ENCODE measurements around the gene LY86. TPM values are rescaled to one million over a fixed set of nuclear protein-coding genes. Genes with fewer than 3 reads are reported as not detected.

LY86 gene
- total RNA-seq, 4 donors from 2014 or later, result 0.73 to 4.4 TPM; not detected in 2

DNA sequence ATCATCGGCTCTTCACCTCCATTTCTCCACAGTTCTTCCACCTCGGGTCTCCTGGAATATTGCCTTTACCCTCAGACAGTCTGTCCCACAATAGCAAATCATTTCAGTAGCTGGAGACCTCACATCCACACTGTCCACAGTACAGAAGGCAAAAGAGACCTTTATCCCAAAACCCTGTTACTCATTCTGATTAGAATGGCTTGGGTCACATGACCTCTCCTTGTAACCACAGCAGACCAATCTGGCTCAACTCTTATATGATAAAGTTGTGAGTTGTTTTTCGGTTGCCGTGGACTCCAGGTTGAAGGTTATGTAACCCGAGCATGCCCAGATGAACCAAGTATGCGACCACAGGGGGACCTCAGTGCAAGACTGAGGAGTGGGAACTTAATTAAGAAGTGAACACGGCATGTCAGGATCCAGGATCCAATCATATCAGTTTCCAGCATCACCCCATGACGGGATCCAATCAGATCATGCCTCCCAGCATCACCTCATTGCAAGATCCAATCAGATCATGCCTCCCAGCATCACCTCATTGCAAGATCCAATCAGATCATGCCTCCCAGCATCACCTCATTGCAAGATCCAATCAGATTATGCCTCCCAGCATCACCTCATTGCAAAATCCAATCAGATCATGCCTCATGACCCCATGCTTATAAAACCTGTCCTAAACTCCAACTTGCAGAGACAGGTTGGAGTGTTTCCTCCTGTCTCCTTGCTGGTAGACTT is 68.7 kb downstream of the LY86 start:
- Histone ChIP-seq H3K27me3 (no peaks in the 10 kb centered on the region), H3K4me3 (no peak overlapping the region), H3K9me3 (no peaks in the 10 kb centered on the region), H3K36me3 (no peaks in the 10 kb centered on the region), H3K27ac (no peak overlapping the region), H3K4me1 (no peaks in the 10 kb centered on the region)
- intact Hi-C loops (cut with DNase I; ENCODE audit: low total_unique reads), result no loop called here
- TF ChIP-seq, protein P1, sequence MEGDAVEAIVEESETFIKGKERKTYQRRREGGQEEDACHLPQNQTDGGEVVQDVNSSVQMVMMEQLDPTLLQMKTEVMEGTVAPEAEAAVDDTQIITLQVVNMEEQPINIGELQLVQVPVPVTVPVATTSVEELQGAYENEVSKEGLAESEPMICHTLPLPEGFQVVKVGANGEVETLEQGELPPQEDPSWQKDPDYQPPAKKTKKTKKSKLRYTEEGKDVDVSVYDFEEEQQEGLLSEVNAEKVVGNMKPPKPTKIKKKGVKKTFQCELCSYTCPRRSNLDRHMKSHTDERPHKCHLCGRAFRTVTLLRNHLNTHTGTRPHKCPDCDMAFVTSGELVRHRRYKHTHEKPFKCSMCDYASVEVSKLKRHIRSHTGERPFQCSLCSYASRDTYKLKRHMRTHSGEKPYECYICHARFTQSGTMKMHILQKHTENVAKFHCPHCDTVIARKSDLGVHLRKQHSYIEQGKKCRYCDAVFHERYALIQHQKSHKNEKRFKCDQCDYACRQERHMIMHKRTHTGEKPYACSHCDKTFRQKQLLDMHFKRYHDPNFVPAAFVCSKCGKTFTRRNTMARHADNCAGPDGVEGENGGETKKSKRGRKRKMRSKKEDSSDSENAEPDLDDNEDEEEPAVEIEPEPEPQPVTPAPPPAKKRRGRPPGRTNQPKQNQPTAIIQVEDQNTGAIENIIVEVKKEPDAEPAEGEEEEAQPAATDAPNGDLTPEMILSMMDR (IDR thresholded peaks at IDR 0.05), result no peak
- TF ChIP-seq POLR2A (IDR thresholded peaks at IDR 0.05), result no peak
- no peak for DNase-seq

DNA sequence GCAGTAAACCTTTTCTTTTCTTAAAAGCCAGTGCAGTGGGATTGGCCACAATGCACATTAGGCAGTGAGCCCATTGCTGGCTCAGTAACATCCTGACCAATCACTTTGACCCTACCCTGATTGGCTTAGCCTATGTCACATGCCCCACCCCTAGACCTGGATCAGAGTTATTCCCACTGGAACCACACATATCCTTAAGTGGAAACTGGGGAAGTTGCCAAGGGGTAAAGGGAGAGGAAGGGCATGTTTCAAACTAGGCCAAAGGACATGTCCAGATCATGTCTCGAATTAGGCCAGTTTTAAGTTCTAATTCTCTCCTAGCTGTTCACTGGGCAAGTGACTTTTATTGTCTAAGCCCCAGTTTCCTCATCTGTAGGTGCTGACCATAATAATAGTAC is 69.3 kb downstream of the LY86 start:
- Histone ChIP-seq H3K27ac (no peak overlapping the region), H3K4me1 (no peaks in the 10 kb centered on the region), H3K36me3 (no peaks in the 10 kb centered on the region), H3K27me3 (no peaks in the 10 kb centered on the region), H3K4me3 (no peak overlapping the region), H3K9me3 (no peaks in the 10 kb centered on the region)
- DNase-seq, result no peak
- TF ChIP-seq, protein P1 (IDR thresholded peaks at IDR 0.05), result no peak
- TF ChIP-seq POLR2A (IDR thresholded peaks at IDR 0.05), result no peak
- intact Hi-C loops (cut with DNase I; ENCODE audit: low total_unique reads), result no loop called here

DNA sequence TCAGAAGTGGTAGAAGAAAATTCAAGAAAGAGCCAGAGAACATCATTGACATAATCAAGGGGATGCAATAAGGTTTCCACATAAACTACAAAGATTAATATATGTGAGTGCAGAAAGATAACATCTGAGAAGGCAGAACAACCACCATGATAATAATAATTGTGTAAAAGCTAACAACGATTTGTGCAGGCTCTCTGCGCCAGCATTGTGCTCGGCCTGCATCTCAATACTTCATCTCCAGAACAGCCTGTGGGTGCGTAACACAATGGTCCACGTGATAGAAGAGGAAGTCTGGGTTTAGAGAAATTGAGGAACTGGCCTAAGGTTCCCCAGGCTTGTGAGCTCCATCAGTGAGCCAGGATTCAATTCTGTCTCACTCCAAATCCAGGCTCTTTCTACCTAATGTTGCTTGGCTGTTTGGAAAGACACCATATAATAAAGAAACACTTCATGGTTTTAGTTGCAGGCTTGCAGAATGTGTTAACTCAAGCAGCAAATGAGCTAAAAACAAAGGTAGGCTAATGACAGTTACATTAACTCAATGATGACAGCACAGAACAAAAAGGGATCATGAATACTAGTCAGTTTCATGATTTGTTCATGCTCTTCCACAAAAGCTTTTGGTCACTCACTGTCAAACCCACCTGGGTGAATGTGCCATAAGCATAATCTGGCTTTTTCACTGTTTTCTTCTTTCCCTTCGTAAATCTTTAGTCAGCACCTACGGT is 71.2 kb downstream of the LY86 start:
- TF ChIP-seq, protein P1 (IDR thresholded peaks at IDR 0.05), result no peak
- no peak for TF ChIP-seq POLR2A (IDR thresholded peaks at IDR 0.05)
- intact Hi-C loops (cut with DNase I; ENCODE audit: low total_unique reads), result no loop called here
- Histone ChIP-seq H3K4me3 (no peak overlapping the region), H3K36me3 (no peaks in the 10 kb centered on the region), H3K4me1 (no peaks in the 10 kb centered on the region), H3K9me3 (no peaks in the 10 kb centered on the region), H3K27ac (no peak overlapping the region), H3K27me3 (no peaks in the 10 kb centered on the region)
- no peak for DNase-seq

DNA sequence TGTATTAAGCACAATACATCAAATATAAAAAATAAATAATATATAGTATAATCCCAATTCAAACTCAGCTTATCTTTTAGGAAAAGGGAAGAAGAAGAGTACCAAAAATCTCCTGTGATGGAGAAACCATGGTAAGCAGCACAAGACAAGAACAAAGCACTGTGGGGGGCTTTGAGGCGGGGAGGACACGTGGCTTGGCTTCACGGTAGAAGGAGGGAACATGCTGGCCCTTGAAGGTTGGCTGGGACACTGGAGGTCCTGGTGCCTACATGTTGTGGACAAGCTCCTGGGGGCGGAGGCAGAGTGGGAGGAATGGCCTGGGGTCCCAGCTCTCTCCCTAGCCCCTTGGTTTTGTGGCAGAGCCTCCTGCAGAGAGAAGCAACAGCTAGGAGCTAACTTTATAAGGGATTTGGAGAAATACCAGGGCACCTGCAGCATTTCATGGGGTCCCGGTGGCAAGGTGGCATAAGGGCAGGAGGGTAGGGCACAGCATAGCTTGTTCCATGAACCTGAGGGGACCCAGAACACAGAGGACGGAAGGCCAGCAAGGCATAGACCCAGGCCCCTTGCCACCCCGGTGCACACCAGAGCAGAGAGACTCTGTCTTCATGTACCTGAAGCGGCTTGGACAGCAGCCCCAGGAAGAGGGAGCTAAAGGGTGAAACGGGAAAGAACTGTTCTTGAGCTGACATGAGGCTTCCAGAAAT is 72.0 kb downstream of the LY86 start:
- Histone ChIP-seq H3K36me3 (no peaks in the 10 kb centered on the region), H3K9me3 (no peaks in the 10 kb centered on the region), H3K27ac (no peak overlapping the region), H3K4me3 (no peak overlapping the region), H3K27me3 (no peaks in the 10 kb centered on the region), H3K4me1 (no peaks in the 10 kb centered on the region)
- DNase-seq, result no peak
- TF ChIP-seq, protein P1 (IDR thresholded peaks at IDR 0.05), result no peak
- TF ChIP-seq POLR2A (IDR thresholded peaks at IDR 0.05), result no peak
- intact Hi-C loops (cut with DNase I; ENCODE audit: low total_unique reads), result no loop called here

DNA sequence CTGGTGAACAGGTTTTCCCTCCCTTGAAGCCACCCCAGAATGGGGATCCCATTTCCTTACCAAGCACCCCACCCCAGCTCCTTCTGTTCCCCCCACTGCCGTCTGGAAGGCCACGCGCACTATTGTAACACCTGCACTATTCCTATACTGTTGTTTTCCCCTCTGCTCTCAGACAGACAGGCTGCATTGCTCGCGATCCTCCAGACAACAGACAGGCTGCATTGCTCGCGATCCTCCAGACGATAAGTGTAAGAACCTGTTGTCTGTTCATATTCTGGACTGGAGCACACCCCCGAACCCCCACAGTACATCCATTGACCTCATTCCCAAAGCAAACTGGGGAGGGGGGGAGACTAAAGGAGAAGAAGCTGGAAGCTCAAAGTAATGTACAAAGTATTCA is 72.7 kb downstream of the LY86 start:
- no peak for DNase-seq
- TF ChIP-seq, protein P1 (IDR thresholded peaks at IDR 0.05), result no peak
- no peak for TF ChIP-seq POLR2A (IDR thresholded peaks at IDR 0.05)
- no peak overlapping the region for H3K27ac ChIP-seq
- H3K27me3 ChIP-seq, result no peaks in the 10 kb centered on the region
- no peaks in the 10 kb centered on the region for H3K4me1 ChIP-seq
- no peaks in the 10 kb centered on the region for H3K9me3 ChIP-seq
- H3K36me3 ChIP-seq, result no peaks in the 10 kb centered on the region
- no peak overlapping the region for H3K4me3 ChIP-seq
- intact Hi-C loops (cut with DNase I; ENCODE audit: low total_unique reads), result no loop called here

Measured in uterus (tissue), 4 donors.